Measurements from ENCODE around the gene USP24.
"Not testable (repeated sequence)": the region's sequence is repeated elsewhere in the genome, so short reads cannot be mapped to it uniquely, and the experiment has no call there.

DNA sequence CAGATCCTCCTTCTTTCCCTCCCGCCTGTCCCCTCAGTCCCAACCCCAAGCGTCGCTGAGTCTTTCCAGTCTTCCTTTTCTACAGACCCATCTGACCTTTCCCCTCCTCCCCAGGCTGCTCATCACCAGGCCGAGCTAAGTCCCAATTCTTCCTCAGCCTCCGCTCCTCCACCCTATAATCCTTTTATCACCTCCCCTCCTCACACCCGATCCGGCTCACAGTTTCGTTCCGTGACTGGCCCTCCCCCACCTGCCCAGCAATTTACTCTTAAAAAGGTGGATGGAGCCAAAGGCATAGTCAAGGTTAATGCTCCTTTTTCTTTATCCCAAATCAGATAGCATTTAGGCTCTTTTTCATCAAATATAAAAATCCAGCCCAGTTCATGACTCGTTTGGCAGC, 191.0 kb downstream of the USP24 start:
- TF ChIP-seq EZH2, CTCF, EZH2phosphoT487 (IDR thresholded peaks at IDR 0.05): not testable (repeated sequence)
